GM18868 (cell line): ENCODE results near the gene MRPL14.
"Not testable (repeated sequence)": the region's sequence is repeated elsewhere in the genome, so short reads cannot be mapped to it uniquely, and the experiment has no call there.

Experiments
- ATAC-seq: cut with Tn5 transposase; IDR thresholded peaks from one replicate; pipeline ENCODE4 v1.9.1; 2021; ENCODE audit warnings: mild to moderate bottlenecking, moderate library complexity; ENCODE audit not compliant: unreplicated experiment

MRPL14 gene

GRCh38 chr6:44150317-44150917 lies 23.2 kb upstream of the MRPL14 start:
- no peak for ATAC-seq

- ATAC-seq, result no peak
Measured at GRCh38 chr6:44149369-44150012, 22.2 kb upstream of the MRPL14 start.

DNA sequence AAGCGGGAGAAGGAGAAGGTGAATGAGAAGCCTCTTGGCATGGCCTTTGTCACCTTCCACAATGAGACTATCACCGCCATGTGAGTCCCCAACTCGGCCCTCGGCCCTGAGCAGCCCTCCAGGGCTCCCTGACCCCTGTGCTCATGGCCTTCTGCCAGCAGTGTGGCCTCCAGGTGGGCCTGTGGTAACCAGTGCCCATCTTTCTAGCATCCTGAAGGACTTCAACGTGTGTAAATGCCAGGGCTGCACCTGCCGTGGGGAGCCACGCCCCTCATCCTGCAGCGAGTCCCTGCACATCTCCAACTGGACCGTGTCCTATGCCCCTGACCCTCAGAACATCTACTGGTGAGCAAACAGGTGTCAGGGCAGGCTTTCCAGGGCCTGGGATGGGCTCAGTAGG lies 21.1 kb upstream of the MRPL14 start:
- no peak for ATAC-seq

DNA sequence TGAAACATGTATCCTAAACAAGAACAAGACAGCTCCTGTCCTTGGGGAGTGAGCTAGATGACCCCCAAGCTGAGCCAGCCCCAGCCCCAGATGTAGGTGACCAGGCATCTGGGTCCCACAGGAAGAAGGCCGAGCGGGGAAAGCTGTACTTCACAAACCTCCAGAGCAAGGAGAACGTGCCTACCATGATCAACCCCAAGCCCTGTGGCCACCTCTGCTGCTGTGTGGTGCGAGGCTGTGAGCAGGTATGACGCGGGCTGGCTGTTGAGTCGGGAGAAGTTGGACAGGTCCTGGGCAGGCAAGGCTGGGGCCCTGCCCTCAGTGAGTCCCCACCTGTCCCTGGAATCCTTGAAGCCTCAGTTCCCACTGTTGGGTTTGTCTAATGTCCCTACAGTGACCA lies 20.0 kb upstream of the MRPL14 start:
- ATAC-seq, result no peak

DNA sequence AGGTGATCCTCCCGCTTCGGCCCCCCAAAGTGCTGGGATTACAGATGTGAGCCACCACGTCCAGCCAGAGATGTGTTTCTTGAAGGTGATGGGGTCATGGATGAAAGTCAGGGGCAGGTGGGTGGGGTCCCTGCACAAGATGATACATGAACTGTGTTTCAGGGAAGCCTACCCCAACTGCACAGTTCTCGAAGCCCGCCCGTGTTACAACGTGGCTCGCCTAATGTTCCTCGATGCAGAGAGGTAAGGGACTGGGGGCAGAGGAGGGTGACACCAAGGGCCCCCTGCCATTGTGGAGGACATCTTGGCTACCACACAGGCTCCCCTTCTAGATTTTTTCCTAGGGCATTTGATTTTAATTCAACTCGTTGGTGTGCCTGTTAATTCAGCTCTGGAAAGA lies 19.4 kb upstream of the MRPL14 start:
- no peak for ATAC-seq

GRCh38 chr6:44145839-44146238 lies 18.6 kb upstream of the MRPL14 start:
- ATAC-seq, result no peak

DNA sequence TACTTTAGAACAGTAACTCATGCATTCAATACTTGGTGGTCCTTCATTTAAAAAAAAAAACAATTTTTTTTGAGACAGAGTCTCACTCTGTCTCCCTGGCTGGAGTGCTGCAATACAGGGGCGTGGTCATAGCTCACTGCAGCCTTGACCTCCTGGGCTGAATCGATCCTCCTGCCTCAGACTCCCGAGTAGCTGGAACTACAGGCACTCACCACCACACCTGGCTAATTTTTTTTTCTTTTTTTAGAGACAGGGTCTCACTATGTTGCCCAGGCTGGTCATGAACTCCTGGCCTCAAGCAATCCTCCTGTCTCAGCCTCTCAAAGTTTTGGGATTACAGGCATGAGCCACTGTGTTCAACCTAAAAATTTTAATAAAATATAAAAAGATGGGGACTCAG lies 17.3 kb upstream of the MRPL14 start:
- ATAC-seq, result not testable (repeated sequence)

DNA sequence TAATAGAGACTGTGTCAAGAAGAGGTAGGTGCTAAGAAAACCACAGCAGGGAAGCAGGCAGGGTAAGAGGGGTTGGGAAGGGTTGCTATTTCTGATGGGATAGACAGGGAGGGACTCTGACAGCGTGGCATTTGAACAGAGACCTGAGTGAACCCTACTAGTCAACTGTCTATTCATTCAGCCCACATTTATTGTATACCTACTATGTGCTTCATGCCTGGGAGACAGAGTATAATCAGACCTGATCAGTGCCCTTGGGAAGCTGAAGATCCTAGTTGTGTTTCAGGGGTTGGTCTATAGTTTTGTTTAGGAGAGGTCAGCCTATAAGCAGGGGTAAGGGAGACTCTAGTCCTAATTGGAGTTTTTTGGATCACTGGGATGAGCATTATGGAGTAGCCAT lies 16.5 kb upstream of the MRPL14 start:
- no peak for ATAC-seq

DNA sequence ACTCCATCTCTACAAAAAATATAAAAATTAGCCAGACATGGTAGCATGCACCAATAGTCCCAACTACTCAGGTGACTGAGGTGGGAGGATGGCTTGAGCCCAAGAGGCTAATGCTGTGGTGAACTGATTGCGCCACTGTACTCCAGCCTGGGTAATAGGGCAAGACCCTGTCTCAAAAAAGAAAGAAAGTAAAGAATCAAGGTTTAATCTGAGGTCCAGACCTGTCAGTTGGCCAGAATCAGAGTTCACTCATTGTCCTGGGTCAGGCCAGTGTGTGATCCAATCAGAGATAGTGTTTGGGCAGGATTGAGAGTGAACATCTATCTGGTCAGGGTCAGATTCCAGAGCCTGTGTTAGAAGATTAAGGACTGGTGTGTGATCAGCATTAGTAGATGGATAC lies 15.6 kb upstream of the MRPL14 start:
- ATAC-seq, result no peak

DNA sequence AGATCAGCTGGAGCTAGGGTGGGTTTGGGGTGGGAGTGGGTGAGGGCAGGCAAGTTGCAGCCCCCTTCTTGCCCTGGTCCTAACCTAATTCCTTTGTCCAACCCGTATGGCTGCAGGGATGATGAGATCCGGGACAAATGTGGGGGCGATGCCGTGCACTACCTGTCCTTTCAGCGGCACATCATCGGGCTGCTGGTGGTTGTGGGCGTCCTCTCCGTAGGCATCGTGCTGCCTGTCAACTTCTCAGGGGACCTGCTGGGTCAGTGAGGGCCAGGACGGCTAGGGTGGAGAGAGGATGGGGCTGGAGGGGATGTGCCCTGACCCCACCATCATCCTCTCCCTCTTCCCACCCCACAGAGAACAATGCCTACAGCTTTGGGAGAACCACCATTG lies 12.1 kb upstream of the MRPL14 start:
- ATAC-seq, result no peak

- ATAC-seq, result no peak
Measured at GRCh38 chr6:44138717-44139350, 11.6 kb upstream of the MRPL14 start.

DNA sequence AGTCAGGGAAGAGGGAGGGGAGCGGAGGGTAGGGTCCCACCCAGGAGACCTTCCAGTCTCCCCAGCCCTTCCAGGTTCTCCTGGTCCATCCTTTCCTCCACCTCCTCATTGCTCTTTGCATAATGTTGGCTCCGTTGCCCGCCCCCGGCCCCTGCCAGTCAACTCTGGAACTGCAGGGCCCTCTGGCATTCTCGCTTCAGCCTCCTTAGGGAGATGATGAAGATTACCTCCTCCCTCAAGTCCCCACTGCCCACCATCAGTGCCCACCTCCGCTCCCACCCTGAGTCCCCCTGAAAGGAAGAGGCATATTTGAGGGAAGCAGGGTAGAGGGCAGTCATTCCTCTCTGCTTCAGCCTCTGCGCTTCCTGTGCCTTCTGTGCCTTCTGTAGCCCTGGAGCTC lies 8.6 kb upstream of the MRPL14 start:
- ATAC-seq, result no peak

GRCh38 chr6:44135173-44135758 lies 8.0 kb upstream of the MRPL14 start:
- no peak for ATAC-seq

DNA sequence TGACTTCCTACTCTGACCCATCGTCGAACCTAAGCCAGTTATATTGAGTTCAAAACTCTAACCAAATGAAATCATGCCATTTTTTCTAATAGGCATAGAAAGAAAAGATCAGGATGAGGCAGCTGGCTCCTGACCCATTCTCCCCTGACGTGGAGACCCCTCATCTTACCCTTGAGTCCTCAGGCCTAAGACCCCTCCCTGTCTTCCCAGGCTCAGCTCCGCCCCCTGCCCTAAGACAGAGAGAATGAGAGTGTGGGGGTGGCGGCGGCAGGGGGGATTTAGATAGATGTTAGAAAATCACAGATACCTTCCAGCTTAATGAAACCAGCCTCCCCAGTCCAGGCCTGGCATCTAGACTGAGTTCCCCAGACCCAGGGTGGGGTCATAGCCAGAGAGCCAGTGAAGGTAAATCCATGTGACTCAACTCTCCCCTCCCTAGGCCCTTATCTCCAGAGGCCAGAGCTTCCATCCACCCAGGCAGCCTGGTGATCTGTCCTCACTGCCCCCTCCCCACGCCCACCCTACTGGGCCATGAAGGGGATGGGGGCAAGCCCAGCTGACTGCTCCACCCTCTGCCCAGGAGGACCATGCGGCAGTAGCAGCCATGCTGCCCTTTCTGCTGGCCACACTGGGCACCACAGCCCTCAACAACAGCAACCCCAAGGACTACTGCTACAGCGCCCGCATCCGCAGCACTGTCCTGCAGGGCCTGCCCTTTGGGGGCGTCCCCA lies 6.9 kb upstream of the MRPL14 start:
- no peak for ATAC-seq

GRCh38 chr6:44133003-44133931 lies 6.0 kb upstream of the MRPL14 start:
- ATAC-seq, result no peak

DNA sequence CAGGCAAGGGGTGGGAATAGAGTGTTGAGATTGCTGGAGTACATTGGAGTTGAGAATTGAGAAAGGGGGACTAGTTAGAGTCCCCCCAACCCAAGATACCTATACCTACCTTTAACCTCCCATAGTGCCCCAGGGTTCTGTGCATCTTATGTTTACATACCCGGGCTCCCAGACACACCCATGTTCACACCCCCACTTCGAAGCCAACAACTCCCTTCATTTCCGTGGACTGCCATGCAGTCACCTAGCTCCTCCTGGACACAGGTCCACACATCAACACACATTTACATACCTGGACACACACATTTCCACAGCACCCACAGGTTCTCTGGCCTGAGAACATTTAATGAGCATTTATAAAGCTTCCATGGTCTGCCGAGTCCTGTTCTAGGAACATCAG lies 5.2 kb upstream of the MRPL14 start:
- ATAC-seq, result no peak

- ATAC-seq, result no peak
Measured at GRCh38 chr6:44131892-44132291, 4.6 kb upstream of the MRPL14 start.

DNA sequence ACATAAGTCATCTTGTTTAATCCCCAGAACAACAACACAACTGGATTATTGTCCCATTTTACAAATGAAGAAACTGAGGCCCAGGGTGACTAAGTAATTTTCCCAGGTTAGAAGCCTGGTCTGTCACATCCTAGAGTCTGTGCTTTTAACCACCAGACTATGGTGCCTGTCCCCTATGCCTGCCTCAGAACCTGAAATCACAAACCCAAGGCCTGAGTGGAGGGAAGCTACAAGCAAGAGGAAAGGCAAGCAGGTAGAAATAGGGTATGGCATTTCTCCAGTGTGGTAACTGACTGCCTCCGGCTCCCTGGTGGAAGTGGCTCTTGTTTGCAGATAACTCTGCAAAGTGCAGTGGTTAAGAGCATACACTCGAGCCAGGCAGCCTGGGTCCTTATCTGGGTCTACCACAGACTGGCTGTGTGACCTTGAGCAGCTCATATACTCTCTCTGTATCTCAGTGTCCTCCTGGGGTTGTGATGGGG lies 2.6 kb upstream of the MRPL14 start:
- ATAC-seq, result no peak

- no peak for ATAC-seq
Measured at GRCh38 chr6:44128020-44128917, 1.0 kb upstream of the MRPL14 start.
